Retinal pigment epithelial cell (primary cell): Measurements from ENCODE around the gene UBE2R2.

Source experiments
- DNase-seq: peaks from one replicate; pipeline ENCODE4 v3.0.0-alpha.2; 2010; ENCODE audit warnings: low read depth
- H3K4me3 ChIP-seq: 2 replicates; pipeline ENCODE4 v1.5.1; 2011; ENCODE audit warnings: mild to moderate bottlenecking, low read length, control low read depth, moderate library complexity
- CTCF ChIP-seq: conservative IDR thresholded peaks from 2 replicates; pipeline ENCODE4 v1.5.1; 2011; ENCODE audit warnings: low read depth, low read length, control low read depth, inconsistent platforms

UBE2R2 gene

DNA sequence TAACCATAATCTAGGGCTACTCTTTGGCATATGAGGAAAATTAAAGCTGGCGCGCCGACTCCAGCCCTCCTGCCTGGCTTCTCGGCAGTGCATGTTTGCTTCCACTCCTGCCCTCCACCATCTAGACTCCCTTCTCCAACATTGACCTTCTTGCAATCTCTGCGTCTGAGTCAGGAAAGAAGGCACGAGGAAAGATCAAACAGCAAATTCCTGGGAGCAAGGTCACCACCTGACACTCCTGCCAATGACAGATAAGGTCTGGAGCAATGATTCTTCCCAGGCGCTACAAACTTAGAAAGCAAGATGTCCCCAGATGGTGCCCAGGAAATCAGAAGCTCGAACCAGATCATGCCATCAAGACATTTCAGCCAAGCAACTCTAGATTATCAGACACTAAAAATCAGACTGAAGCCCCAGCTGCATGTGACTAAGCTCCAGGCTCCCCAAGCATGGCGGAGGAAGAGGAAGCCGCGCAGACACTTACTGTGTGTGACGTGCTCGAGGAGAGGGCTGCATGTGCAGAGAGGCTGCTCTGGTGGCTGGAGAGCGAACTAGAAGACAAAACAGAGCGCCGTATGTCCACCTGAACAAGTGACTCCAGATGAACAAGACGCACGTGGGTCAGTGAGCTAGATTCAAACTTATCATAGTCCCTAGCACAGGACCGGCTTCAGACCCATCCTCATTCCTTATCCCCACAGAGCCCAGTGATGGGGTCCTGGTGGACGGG lies 115.3 kb downstream of the UBE2R2 start:
- no peak overlapping the region for H3K4me3 ChIP-seq
- TF ChIP-seq CTCF = no peak
- DNase-seq = no peak

GRCh38 chr9:33934188-33934878 lies 117.4 kb downstream of the UBE2R2 start:
- TF ChIP-seq CTCF = no peak
- H3K4me3 ChIP-seq = no peak overlapping the region
- DNase-seq = no peak

GRCh38 chr9:33939924-33940874 lies 123.2 kb downstream of the UBE2R2 start:
- H3K4me3 ChIP-seq = no peak overlapping the region
- peak; percentile 60 for DNase-seq
- no peak for TF ChIP-seq CTCF

DNA sequence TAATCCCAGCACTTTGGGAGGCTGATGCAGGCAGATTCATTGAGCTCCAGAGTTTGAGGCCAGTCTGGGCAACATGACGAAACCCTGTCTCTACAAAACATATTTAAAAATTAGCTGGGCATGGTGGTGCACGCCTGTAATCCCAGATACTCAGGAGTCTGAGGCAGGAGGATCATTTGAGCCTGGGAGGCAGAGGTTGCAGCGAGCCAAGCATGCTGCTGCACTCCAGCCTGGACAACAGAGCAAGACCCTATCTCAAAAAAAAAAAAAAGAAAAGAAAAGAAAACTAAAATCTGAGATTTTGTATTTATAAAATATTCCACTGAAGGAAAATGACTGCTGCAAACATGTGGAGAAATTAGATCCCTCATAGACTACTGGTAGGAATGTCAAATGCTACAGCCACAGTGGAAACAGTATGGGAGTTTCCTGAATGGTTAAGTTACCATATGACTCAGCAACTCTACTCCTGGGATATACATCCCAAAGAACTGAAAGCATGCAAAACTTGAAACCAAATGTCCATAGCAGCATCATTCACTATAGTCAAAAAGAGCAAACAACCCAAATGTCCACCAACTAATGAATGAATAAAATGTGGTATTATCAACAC lies 125.6 kb downstream of the UBE2R2 start:
- TF ChIP-seq CTCF = peak; percentile 43
- DNase-seq = no peak
- no peak overlapping the region for H3K4me3 ChIP-seq

- DNase-seq = no peak
- TF ChIP-seq CTCF = no peak
- H3K4me3 ChIP-seq = no peak overlapping the region
These were observed 126.4 kb downstream of the UBE2R2 start for GRCh38 chr9:33943389-33943788.

DNA sequence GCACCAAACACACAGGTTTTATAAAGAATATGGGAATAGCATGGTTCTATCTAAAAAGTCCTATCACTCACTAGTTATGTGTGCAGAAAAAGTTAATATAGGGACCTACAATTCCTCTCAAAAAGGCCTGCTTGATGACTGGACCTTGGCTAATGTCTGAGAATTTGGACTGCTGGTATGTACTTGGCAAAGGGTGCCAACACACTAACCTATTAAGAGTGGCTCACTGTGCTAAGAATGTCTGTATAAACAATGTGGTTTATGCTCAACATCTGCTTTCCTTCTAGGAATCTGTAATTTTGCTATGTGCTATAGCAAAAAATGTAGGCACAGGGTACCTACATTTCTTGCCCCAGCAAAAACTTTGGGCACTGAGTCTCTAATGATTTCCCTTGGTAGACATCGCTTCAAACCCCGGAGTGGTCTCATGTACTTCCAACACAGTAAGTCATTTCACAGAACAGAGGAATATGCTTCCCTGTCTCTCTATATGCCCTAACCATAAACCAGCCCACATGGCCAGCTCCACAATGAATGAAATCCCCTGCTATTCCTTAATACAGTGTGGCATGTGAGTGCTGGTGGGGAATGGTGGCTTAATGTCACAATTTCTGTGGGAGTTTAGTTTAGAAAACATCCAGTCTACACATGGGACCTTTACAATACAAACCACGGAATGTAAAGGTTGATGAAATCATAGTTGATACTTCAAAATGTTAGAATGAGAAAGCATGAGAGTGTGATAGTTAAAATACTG lies 130.0 kb downstream of the UBE2R2 start:
- no peak for TF ChIP-seq CTCF
- DNase-seq = peak; percentile 87
- H3K4me3 ChIP-seq = no peak overlapping the region
